ENCODE results near the gene PLXNB3. TPM values are rescaled to one million over a fixed set of nuclear protein-coding genes. Genes with fewer than 3 reads are reported as not detected.
"Not testable (repeated sequence)": the region's sequence is repeated elsewhere in the genome, so short reads cannot be mapped to it uniquely, and the experiment has no call there.

The PLXNB3 gene
- polyA plus RNA-seq, 4 donors: 0.82 to 2.9 (median 2.1) TPM

GRCh38 chrX:153731845-153732215 lies 32.2 kb upstream of the PLXNB3 start:
- no peak for DNase-seq (ENCODE audit: low read depth in 4 of 4, low spot score in 3 of 4)

GRCh38 chrX:153732401-153732800 lies 31.6 kb upstream of the PLXNB3 start:
- no peak for DNase-seq (ENCODE audit: low read depth in 4 of 4, low spot score in 3 of 4)

- DNase-seq (ENCODE audit: low read depth in 4 of 4, low spot score in 3 of 4): no peak
These were observed 30.3 kb upstream of the PLXNB3 start for GRCh38 chrX:153733651-153734240.

GRCh38 chrX:153734871-153735270 lies 29.2 kb upstream of the PLXNB3 start:
- no peak for DNase-seq (ENCODE audit: low read depth in 4 of 4, low spot score in 3 of 4)

- DNase-seq (ENCODE audit: low read depth in 4 of 4, low spot score in 3 of 4): no peak
These were observed 28.8 kb upstream of the PLXNB3 start for GRCh38 chrX:153735274-153735673.

- DNase-seq (ENCODE audit: low read depth in 4 of 4, low spot score in 3 of 4): no peak
These were observed 27.8 kb upstream of the PLXNB3 start for GRCh38 chrX:153736071-153736820.

- DNase-seq (ENCODE audit: low read depth in 4 of 4, low spot score in 3 of 4): no peak
These were observed 27.1 kb upstream of the PLXNB3 start for GRCh38 chrX:153736871-153737441.

GRCh38 chrX:153738056-153738605 lies 25.9 kb upstream of the PLXNB3 start:
- DNase-seq (ENCODE audit: low read depth in 4 of 4, low spot score in 3 of 4): no peak

- no peak for DNase-seq (ENCODE audit: low read depth in 4 of 4, low spot score in 3 of 4)
These were observed 24.1 kb upstream of the PLXNB3 start for GRCh38 chrX:153739754-153740486.

GRCh38 chrX:153740631-153741222 lies 23.3 kb upstream of the PLXNB3 start:
- no peak for DNase-seq (ENCODE audit: low read depth in 4 of 4, low spot score in 3 of 4)

GRCh38 chrX:153741446-153741845 lies 22.6 kb upstream of the PLXNB3 start:
- no peak for DNase-seq (ENCODE audit: low read depth in 4 of 4, low spot score in 3 of 4)

- not testable (repeated sequence) for DNase-seq (ENCODE audit: low read depth in 4 of 4, low spot score in 3 of 4)
These were observed 21.9 kb upstream of the PLXNB3 start for GRCh38 chrX:153742111-153742510.

GRCh38 chrX:153742796-153743467 lies 21.1 kb upstream of the PLXNB3 start:
- not testable (repeated sequence) for DNase-seq (ENCODE audit: low read depth in 4 of 4, low spot score in 3 of 4)

- DNase-seq (ENCODE audit: low read depth in 4 of 4, low spot score in 3 of 4): not testable (repeated sequence)
These were observed 20.4 kb upstream of the PLXNB3 start for GRCh38 chrX:153743468-153744209.

GRCh38 chrX:153744210-153745066 lies 19.6 kb upstream of the PLXNB3 start:
- DNase-seq (ENCODE audit: low read depth in 4 of 4, low spot score in 3 of 4): no peak

GRCh38 chrX:153745067-153745433 lies 19.0 kb upstream of the PLXNB3 start:
- not testable (repeated sequence) for DNase-seq (ENCODE audit: low read depth in 4 of 4, low spot score in 3 of 4)

- no peak for DNase-seq (ENCODE audit: low read depth in 4 of 4, low spot score in 3 of 4)
These were observed 17.7 kb upstream of the PLXNB3 start for GRCh38 chrX:153746359-153746758.

GRCh38 chrX:153746991-153747390 lies 17.1 kb upstream of the PLXNB3 start:
- DNase-seq (ENCODE audit: low read depth in 4 of 4, low spot score in 3 of 4): not testable (repeated sequence)
